ENCODE results near the gene NFATC2IP.

NFATC2IP gene

GRCh38 chr16:28984619-28985135 lies 33.9 kb downstream of the NFATC2IP start, which contains the start of gene LAT:
LAT (plus strand) TSS chr16:28985052; CDS start chr16:28985418, 366 bp downstream.
- no peaks in the 10 kb centered on the region for H3K27me3 ChIP-seq
- H3K9me3 ChIP-seq, result no peaks in the 10 kb centered on the region
- H3K4me3 ChIP-seq (ENCODE audit: low read depth, low read length), result no peak within 1 kb of the TSS
- peaks cover 9% of the 10 kb centered on the region; the same call in 1 of the 2 replicates for H3K36me3 ChIP-seq
- H3K4me1 ChIP-seq, result no peaks in the 10 kb centered on the region
- DNase-seq, result no peak
- no peak for TF ChIP-seq CTCF (IDR thresholded peaks at IDR 0.05; ENCODE audit: low read depth, low read length)

GRCh38 chr16:28985211-28986041 lies 34.7 kb downstream of the NFATC2IP start:
- H3K36me3 ChIP-seq, result peaks cover 9% of the 10 kb centered on the region; the same call in 1 of the 2 replicates
- H3K9me3 ChIP-seq, result no peaks in the 10 kb centered on the region
- DNase-seq, result no peak
- no peaks in the 10 kb centered on the region for H3K4me1 ChIP-seq
- H3K27me3 ChIP-seq, result no peaks in the 10 kb centered on the region
- H3K4me3 ChIP-seq (ENCODE audit: low read depth, low read length), result no peak overlapping the region
- TF ChIP-seq CTCF (IDR thresholded peaks at IDR 0.05; ENCODE audit: low read depth, low read length), result no peak

GRCh38 chr16:28986046-28986445 lies 35.3 kb downstream of the NFATC2IP start:
- Histone ChIP-seq H3K27me3 (no peaks in the 10 kb centered on the region), H3K4me1 (no peaks in the 10 kb centered on the region), H3K9me3 (no peaks in the 10 kb centered on the region), H3K4me3 (ENCODE audit: low read depth, low read length) (no peak overlapping the region), H3K36me3 (peaks cover 9% of the 10 kb centered on the region; the same call in 1 of the 2 replicates)
- TF ChIP-seq CTCF (IDR thresholded peaks at IDR 0.05; ENCODE audit: low read depth, low read length), result no peak
- DNase-seq, result no peak

GRCh38 chr16:28986492-28986891 lies 35.8 kb downstream of the NFATC2IP start:
- DNase-seq, result no peak
- TF ChIP-seq CTCF (IDR thresholded peaks at IDR 0.05; ENCODE audit: low read depth, low read length), result no peak
- Histone ChIP-seq H3K4me3 (ENCODE audit: low read depth, low read length) (no peak overlapping the region), H3K4me1 (no peaks in the 10 kb centered on the region), H3K27me3 (no peaks in the 10 kb centered on the region), H3K36me3 (peaks cover 6% of the 10 kb centered on the region; the same call in 1 of the 2 replicates), H3K9me3 (no peaks in the 10 kb centered on the region)

GRCh38 chr16:28987170-28987853 lies 36.6 kb downstream of the NFATC2IP start:
- H3K27me3 ChIP-seq, result no peaks in the 10 kb centered on the region
- H3K36me3 ChIP-seq, result peaks cover 5% of the 10 kb centered on the region; the same call in 1 of the 2 replicates
- H3K4me1 ChIP-seq, result no peaks in the 10 kb centered on the region
- no peaks in the 10 kb centered on the region for H3K9me3 ChIP-seq
- DNase-seq, result no peak
- H3K4me3 ChIP-seq (ENCODE audit: low read depth, low read length), result no peak overlapping the region
- TF ChIP-seq CTCF (IDR thresholded peaks at IDR 0.05; ENCODE audit: low read depth, low read length), result no peak

All from BE2C (cell line).